Prostate gland (tissue), 2 donors: ENCODE data around the gene ATP6V1F. TPM values are rescaled to one million over a fixed set of nuclear protein-coding genes. Genes with fewer than 3 reads are reported as not detected.

ENCODE experiments used
- DNase-seq: peaks from one replicate; pipeline ENCODE4 v3.0.0-alpha.2; 2019; ENCODE audit warnings: low spot score
- H3K27ac ChIP-seq, 2 donors: fragments of 200-600 bp; sonication (generic); 2 replicates each; pipeline ENCODE4 v1.5.1; 2017 to 2019
- H3K27me3 ChIP-seq: fragments of 200-600 bp; sonication (generic); replicated peaks from 2 replicates; pipeline ENCODE4 v1.5.1; 2019; ENCODE audit not compliant: insufficient read depth
- H3K36me3 ChIP-seq, 2 donors: fragments of 200-600 bp; sonication (generic); 1 replicate in 1 of 2; 2 replicates in 1 of 2; pipeline versions ENCODE4 v1.5.1 to v1.8.1; 2017 to 2019
- H3K4me1 ChIP-seq: fragments of 200-600 bp; sonication (generic); replicated peaks from 2 replicates; pipeline ENCODE4 v1.5.1; 2019
- H3K4me3 ChIP-seq, 2 donors: fragments of 200-600 bp; sonication (generic); 2 replicates each; pipeline ENCODE4 v1.5.1; 2017 to 2019
- H3K9me3 ChIP-seq: fragments of 200-600 bp; sonication (generic); 2 replicates; pipeline ENCODE4 v1.5.1; 2017
- CTCF ChIP-seq, 4 experiments: fragments of 200-600 bp in 2 of 4; fragments of 450-650 bp in 2 of 4; sonication (generic) in 2 of 4; IDR thresholded peaks; 1 replicate in 3 of 4; 2 replicates in 1 of 4; pipeline ENCODE4 v1.5.1; 2016 to 2019; ENCODE audit warnings: antibody characterized with exemption in 4 of 4, mild to moderate bottlenecking in 2 of 4, moderate library complexity in 2 of 4
- POLR2A ChIP-seq: fragments of 450-650 bp; IDR thresholded peaks from one replicate; pipeline ENCODE4 v1.6.1; 2016; ENCODE audit warnings: antibody characterized with exemption, mild to moderate bottlenecking
- POLR2AphosphoS5 ChIP-seq: sonication (generic); formaldehyde crosslinking; IDR thresholded peaks from one replicate; pipeline ENCODE4 v1.6.1; 2017; ENCODE audit warnings: antibody characterized with exemption
- WGBS: methylation state at CpG from one replicate; pipeline ENCODE4 v1.1.5; 2018; 5-methylcytosine and 5-hydroxymethylcytosine counted together
- intact Hi-C: fragments of 100-400 bp; cut with DNase I; formaldehyde crosslinking; loops from one replicate; pipeline ENCODE4 v1.14.2; 2022
- total RNA-seq, 2 donors: library from RNA; depleted of rRNA; stranded (reverse); fragments of >200 nt; gene quantifications; one replicate each; pipeline ENCODE4 v1.1.0, GENCODE V29; 2016

Gene ATP6V1F
- total RNA-seq, 2 donors from 2014 or later, result 116 to 118 TPM

GRCh38 chr7:128876586-128876977 lies 13.9 kb downstream of the ATP6V1F start:
- Histone ChIP-seq H3K9me3 (no peaks in the 10 kb centered on the region), H3K27me3 (no peaks in the 10 kb centered on the region), H3K27ac (no peak overlapping the region), H3K4me1 (no peaks in the 10 kb centered on the region), H3K36me3 (no peaks in the 10 kb centered on the region), H3K4me3 (no peak overlapping the region)
- intact Hi-C loops, result no loop called here
- no peak for TF ChIP-seq POLR2AphosphoS5
- TF ChIP-seq POLR2A, result no peak
- TF ChIP-seq CTCF (IDR thresholded peaks at IDR 0.05), result no peak
- no peak for DNase-seq
- 87% methylated on average over 5 of the region's 5 CpGs for WGBS

- no peak for DNase-seq
- Histone ChIP-seq H3K27me3 (no peaks in the 10 kb centered on the region), H3K36me3 (no peaks in the 10 kb centered on the region), H3K27ac (no peak overlapping the region), H3K4me1 (no peaks in the 10 kb centered on the region), H3K9me3 (no peaks in the 10 kb centered on the region), H3K4me3 (no peak overlapping the region)
- TF ChIP-seq POLR2A, result no peak
- TF ChIP-seq POLR2AphosphoS5, result no peak
- TF ChIP-seq CTCF (IDR thresholded peaks at IDR 0.05), result no peak
- intact Hi-C loops, result no loop called here
- 92% methylated on average over 29 of the region's 32 CpGs for WGBS
Measured at GRCh38 chr7:128876978-128877755, 14.5 kb downstream of the ATP6V1F start.

- WGBS, result 88% methylated on average over 4 of the region's 4 CpGs
- no peak overlapping the region for H3K4me3 ChIP-seq
- no peaks in the 10 kb centered on the region for H3K4me1 ChIP-seq
- intact Hi-C loops, result no loop called here
- DNase-seq, result no peak
- no peaks in the 10 kb centered on the region for H3K27me3 ChIP-seq
- no peaks in the 10 kb centered on the region for H3K36me3 ChIP-seq
- no peak overlapping the region for H3K27ac ChIP-seq
- no peaks in the 10 kb centered on the region for H3K9me3 ChIP-seq
- TF ChIP-seq POLR2AphosphoS5 (no peak), CTCF (IDR thresholded peaks at IDR 0.05) (no peak), POLR2A (no peak)
Measured at GRCh38 chr7:128877756-128878120, 15.1 kb downstream of the ATP6V1F start.

- DNase-seq, result no peak
Measured at GRCh38 chr7:128878226-128879105, 15.8 kb downstream of the ATP6V1F start.

GRCh38 chr7:128879461-128879938 lies 16.8 kb downstream of the ATP6V1F start:
- no peak overlapping the region for H3K27ac ChIP-seq
- H3K9me3 ChIP-seq, result no peaks in the 10 kb centered on the region
- no peaks in the 10 kb centered on the region for H3K36me3 ChIP-seq
- no peak overlapping the region for H3K4me3 ChIP-seq
- WGBS, result 84% methylated on average over 19 of the region's 19 CpGs
- no peaks in the 10 kb centered on the region for H3K27me3 ChIP-seq
- no peaks in the 10 kb centered on the region for H3K4me1 ChIP-seq
- DNase-seq, result no peak
- intact Hi-C loops, result no loop called here
- no peak for TF ChIP-seq POLR2AphosphoS5
- TF ChIP-seq CTCF (IDR thresholded peaks at IDR 0.05), result no peak
- TF ChIP-seq POLR2A, result no peak

More at GRCh38 chr7:128878226-128879105, 15.8 kb downstream of the ATP6V1F start:
- H3K27me3 ChIP-seq, result no peaks in the 10 kb centered on the region
- no peaks in the 10 kb centered on the region for H3K9me3 ChIP-seq
- H3K27ac ChIP-seq, result no peak overlapping the region
- intact Hi-C loops, result no loop called here
- no peaks in the 10 kb centered on the region for H3K4me1 ChIP-seq
- no peaks in the 10 kb centered on the region for H3K36me3 ChIP-seq
- 88% methylated on average over 14 of the region's 14 CpGs for WGBS
- no peak overlapping the region for H3K4me3 ChIP-seq
- no peak for TF ChIP-seq POLR2AphosphoS5
